Liver (tissue), 9 donors: ENCODE data around the gene BORCS5. TPM values are rescaled to one million over a fixed set of nuclear protein-coding genes. Genes with fewer than 3 reads are reported as not detected.
A peak's percentile ranks its signal among the peaks of the same experiment; 100 is the strongest.

Experiments
- DNase-seq: peaks from one replicate; pipeline ENCODE4 v3.0.0-alpha.2; 2017; ENCODE audit warnings: low spot score
- H3K27ac ChIP-seq, 2 donors: one replicate each; pipeline ENCODE4 v1.7.0; 2013; ENCODE audit warnings: inconsistent platforms in 2 of 2, low read length in 2 of 2, control low read depth in 1 of 2, low read depth in 1 of 2, mild to moderate bottlenecking in 1 of 2
- H3K27me3 ChIP-seq, 4 donors: one replicate each; pipeline versions ENCODE4 v1.6.1 to v1.7.0; 2013; ENCODE audit warnings: low read length in 3 of 4, inconsistent platforms in 1 of 4, mild to moderate bottlenecking in 1 of 4, moderate library complexity in 1 of 4; ENCODE audit not compliant: control insufficient read depth in 4 of 4, insufficient read depth in 4 of 4
- H3K36me3 ChIP-seq, 4 donors: one replicate each; pipeline versions ENCODE4 v1.6.1 to v1.7.0; 2013; ENCODE audit warnings: low read length in 3 of 4, mild to moderate bottlenecking in 3 of 4, low read depth in 1 of 4, moderate library complexity in 1 of 4; ENCODE audit not compliant: control insufficient read depth in 4 of 4, insufficient read depth in 3 of 4
- H3K4me1 ChIP-seq, 4 donors: one replicate each; pipeline versions ENCODE4 v1.6.1 to v1.7.0; 2013; ENCODE audit warnings: low read length in 3 of 4, mild to moderate bottlenecking in 3 of 4, moderate library complexity in 1 of 4; ENCODE audit not compliant: control insufficient read depth in 4 of 4, insufficient read depth in 4 of 4
- H3K4me3 ChIP-seq, 3 donors: one replicate each; pipeline versions ENCODE4 v1.6.1 to v1.7.0; 2013; ENCODE audit warnings: low read length in 3 of 3, control low read depth in 1 of 3, low read depth in 1 of 3, mild to moderate bottlenecking in 1 of 3
- H3K9ac ChIP-seq, 2 donors: one replicate each; pipeline ENCODE4 v1.7.0; 2013; ENCODE audit warnings: low read length in 2 of 2, mild to moderate bottlenecking in 2 of 2, moderate library complexity in 2 of 2, control low read depth in 1 of 2, low read depth in 1 of 2
- H3K9me3 ChIP-seq, 4 donors: one replicate each; pipeline versions ENCODE4 v1.6.1 to v1.7.0; 2013; ENCODE audit warnings: low read length in 3 of 4; ENCODE audit not compliant: control insufficient read depth in 4 of 4
- CTCF ChIP-seq: fragments of 150-350 bp; IDR thresholded peaks from 2 replicates; pipeline ENCODE4 v1.5.1; 2017; ENCODE audit warnings: improper control_type of control experiment, low read depth, low read length; ENCODE audit not compliant: missing input control
- EGR1 ChIP-seq, 2 donors: IDR thresholded peaks; 2 replicates each; pipeline ENCODE4 v1.6.1; 2016 to 2018; ENCODE audit warnings: antibody characterized with exemption in 2 of 2, low read depth in 2 of 2
- FOXA1 ChIP-seq: IDR thresholded peaks from 2 replicates; pipeline ENCODE4 v1.6.1; 2016; ENCODE audit warnings: antibody characterized with exemption
- GABPA ChIP-seq, 2 donors: IDR thresholded peaks in 1 of 2; conservative IDR thresholded peaks in 1 of 2; 2 replicates each; pipeline ENCODE4 v1.6.1; 2016; ENCODE audit warnings: antibody characterized with exemption in 2 of 2, mild to moderate bottlenecking in 1 of 2, moderate library complexity in 1 of 2
- HNF4A ChIP-seq, 2 donors: conservative IDR thresholded peaks; 2 replicates each; pipeline ENCODE4 v1.6.1; 2016; ENCODE audit warnings: antibody characterized with exemption in 2 of 2, mild to moderate bottlenecking in 2 of 2
- HNF4G ChIP-seq: IDR thresholded peaks from 2 replicates; pipeline ENCODE4 v1.6.1; 2016; ENCODE audit warnings: antibody characterized with exemption
- RXRA ChIP-seq, 2 donors: IDR thresholded peaks; 2 replicates each; pipeline ENCODE4 v1.6.1; 2017 to 2018; ENCODE audit warnings: antibody characterized with exemption in 2 of 2, mild to moderate bottlenecking in 1 of 2
- SP1 ChIP-seq: IDR thresholded peaks from 2 replicates; pipeline ENCODE4 v1.6.1; 2018; ENCODE audit warnings: antibody characterized with exemption, mild to moderate bottlenecking
- YY1 ChIP-seq: IDR thresholded peaks from 2 replicates; pipeline ENCODE4 v1.6.1; 2016; ENCODE audit warnings: antibody characterized with exemption, mild to moderate bottlenecking
- ZBTB33 ChIP-seq: IDR thresholded peaks from 2 replicates; pipeline ENCODE4 v1.6.1; 2016; ENCODE audit warnings: antibody characterized with exemption
- WGBS: extraction: QIAGEN DNeasy Blood & Tissue Kit; methylation state at CpG from one replicate; pipeline ENCODE4 v1.1.7; 2013; 5-methylcytosine and 5-hydroxymethylcytosine counted together
- polyA plus RNA-seq, 2 donors: library from polyadenylated mRNA; stranded (reverse) in 1 of 2; unstranded in 1 of 2; fragments of 200-250 nt in 1 of 2; fragments of >200 nt in 1 of 2; fragmentation: Nextera tagmentation in 1 of 2; extraction: Ambion mirVana in 1 of 2; gene quantifications; one replicate each; pipeline versions ENCODE4 v1.2.1 to v1.2.3, GENCODE V29; 2013 to 2015
- total RNA-seq, 2 donors: library from RNA; depleted of rRNA; stranded (reverse); fragments of >200 nt; gene quantifications; one replicate each; pipeline ENCODE4 v1.2.3, GENCODE V29; 2014
- TF ChIP-seq, protein P1 (sequence below): IDR thresholded peaks from 2 replicates; pipeline ENCODE4 v1.6.1; 2016; ENCODE audit warnings: antibody characterized with exemption
- TF ChIP-seq, protein P2 (sequence below): IDR thresholded peaks from 2 replicates; pipeline ENCODE4 v1.6.1; 2016; ENCODE audit warnings: antibody characterized with exemption, mild to moderate bottlenecking
- donor health status: healthy.
- donor health status: healthy.
- donor health status: healthy.
- donor health status: healthy.
- donor health status: healthy.

The BORCS5 gene
- total and polyA plus RNA-seq, 4 donors = 4.5 to 11.4 (median 8.1) TPM

DNA sequence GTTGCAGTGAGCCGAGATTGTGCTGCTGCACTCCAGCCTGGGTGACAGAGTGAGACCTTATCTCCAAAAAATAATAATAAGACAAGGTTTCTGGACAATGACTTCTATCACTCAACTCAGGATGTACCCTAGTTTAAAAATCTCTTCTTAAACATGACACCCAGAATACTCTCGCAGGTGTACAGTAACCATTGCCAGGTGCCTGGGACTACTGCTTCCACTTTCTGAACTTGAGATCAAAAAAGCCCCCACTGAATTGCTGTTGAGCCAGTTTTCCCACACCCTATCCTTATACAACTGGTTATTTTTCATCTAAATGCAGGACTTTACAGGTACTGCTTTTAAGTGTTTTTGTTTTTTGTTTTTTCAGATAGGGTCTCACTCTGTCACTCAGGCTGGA is 36.3 kb downstream of the BORCS5 start:
- H3K27ac ChIP-seq = no peak overlapping the region
- no peaks in the 10 kb centered on the region for H3K27me3 ChIP-seq
- TF ChIP-seq FOXA1 (no peak), GABPA (IDR thresholded peaks at IDR 0.05 in 1 of 2, conservative IDR thresholded peaks at IDR 0.05 in 1 of 2) (no peak), YY1 (no peak), HNF4A (conservative IDR thresholded peaks at IDR 0.05) (no peak), RXRA (IDR thresholded peaks at IDR 0.05) (no peak)
- TF ChIP-seq, protein P1, sequence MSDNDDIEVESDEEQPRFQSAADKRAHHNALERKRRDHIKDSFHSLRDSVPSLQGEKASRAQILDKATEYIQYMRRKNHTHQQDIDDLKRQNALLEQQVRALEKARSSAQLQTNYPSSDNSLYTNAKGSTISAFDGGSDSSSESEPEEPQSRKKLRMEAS = no peak
- H3K4me3 ChIP-seq = no peak overlapping the region
- H3K9me3 ChIP-seq = no peaks in the 10 kb centered on the region
- no peak for DNase-seq
- no peak overlapping the region for H3K9ac ChIP-seq
- 97% methylated on average over 2 of the region's 2 CpGs for WGBS
- no peaks in the 10 kb centered on the region for H3K36me3 ChIP-seq
- H3K4me1 ChIP-seq = peaks cover 0 to 5% (median 1%) of the 10 kb centered on the region in 4 donors

DNA sequence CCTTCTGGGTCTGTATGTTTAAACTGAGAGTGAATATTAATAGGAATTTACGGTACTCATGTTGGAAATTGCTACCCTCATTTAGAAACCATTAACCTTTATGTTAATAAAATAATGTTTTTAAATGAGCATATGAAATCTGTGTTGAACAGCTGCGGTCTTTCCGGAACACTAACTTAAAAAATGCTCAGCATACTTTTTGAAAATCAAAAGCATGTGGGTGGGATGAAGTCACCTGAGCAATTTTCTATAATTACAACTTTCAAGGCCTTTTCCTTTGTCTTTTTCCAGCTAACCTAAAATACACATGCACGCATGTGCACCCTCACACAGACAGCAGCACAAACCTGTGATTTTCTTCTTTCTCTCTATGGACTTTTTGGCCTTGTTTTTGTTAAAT is 39.8 kb downstream of the BORCS5 start:
- Histone ChIP-seq H3K9me3 (no peaks in the 10 kb centered on the region), H3K9ac (no peak overlapping the region), H3K27me3 (no peaks in the 10 kb centered on the region), H3K27ac (peak overlapping the region in 1 of 2 donors; percentile 40), H3K4me3 (no peak overlapping the region), H3K36me3 (no peaks in the 10 kb centered on the region), H3K4me1 (peaks cover 5 to 21% (median 6%) of the 10 kb centered on the region in 4 donors)
- DNase-seq = no peak
- no peak for TF ChIP-seq RXRA (IDR thresholded peaks at IDR 0.05)
- TF ChIP-seq ZBTB33 = no peak
- TF ChIP-seq SP1 = no peak
- WGBS = 97% methylated on average over 4 of the region's 4 CpGs

GRCh38 chr12:12397184-12397583 is 40.3 kb downstream of the BORCS5 start:
- no peaks in the 10 kb centered on the region for H3K36me3 ChIP-seq
- peak overlapping the region in 1 of 2 donors; percentile 40 for H3K27ac ChIP-seq
- TF ChIP-seq HNF4G (no peak), EGR1 (IDR thresholded peaks at IDR 0.05; ENCODE audit: low read depth in 2 of 2) (no peak), CTCF (no peak)
- TF ChIP-seq, protein P2, sequence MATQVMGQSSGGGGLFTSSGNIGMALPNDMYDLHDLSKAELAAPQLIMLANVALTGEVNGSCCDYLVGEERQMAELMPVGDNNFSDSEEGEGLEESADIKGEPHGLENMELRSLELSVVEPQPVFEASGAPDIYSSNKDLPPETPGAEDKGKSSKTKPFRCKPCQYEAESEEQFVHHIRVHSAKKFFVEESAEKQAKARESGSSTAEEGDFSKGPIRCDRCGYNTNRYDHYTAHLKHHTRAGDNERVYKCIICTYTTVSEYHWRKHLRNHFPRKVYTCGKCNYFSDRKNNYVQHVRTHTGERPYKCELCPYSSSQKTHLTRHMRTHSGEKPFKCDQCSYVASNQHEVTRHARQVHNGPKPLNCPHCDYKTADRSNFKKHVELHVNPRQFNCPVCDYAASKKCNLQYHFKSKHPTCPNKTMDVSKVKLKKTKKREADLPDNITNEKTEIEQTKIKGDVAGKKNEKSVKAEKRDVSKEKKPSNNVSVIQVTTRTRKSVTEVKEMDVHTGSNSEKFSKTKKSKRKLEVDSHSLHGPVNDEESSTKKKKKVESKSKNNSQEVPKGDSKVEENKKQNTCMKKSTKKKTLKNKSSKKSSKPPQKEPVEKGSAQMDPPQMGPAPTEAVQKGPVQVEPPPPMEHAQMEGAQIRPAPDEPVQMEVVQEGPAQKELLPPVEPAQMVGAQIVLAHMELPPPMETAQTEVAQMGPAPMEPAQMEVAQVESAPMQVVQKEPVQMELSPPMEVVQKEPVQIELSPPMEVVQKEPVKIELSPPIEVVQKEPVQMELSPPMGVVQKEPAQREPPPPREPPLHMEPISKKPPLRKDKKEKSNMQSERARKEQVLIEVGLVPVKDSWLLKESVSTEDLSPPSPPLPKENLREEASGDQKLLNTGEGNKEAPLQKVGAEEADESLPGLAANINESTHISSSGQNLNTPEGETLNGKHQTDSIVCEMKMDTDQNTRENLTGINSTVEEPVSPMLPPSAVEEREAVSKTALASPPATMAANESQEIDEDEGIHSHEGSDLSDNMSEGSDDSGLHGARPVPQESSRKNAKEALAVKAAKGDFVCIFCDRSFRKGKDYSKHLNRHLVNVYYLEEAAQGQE = no peak
- no peak for DNase-seq
- no peaks in the 10 kb centered on the region for H3K9me3 ChIP-seq
- H3K4me3 ChIP-seq = no peak overlapping the region
- WGBS = 92% methylated on average over 5 of the region's 5 CpGs
- no peaks in the 10 kb centered on the region for H3K27me3 ChIP-seq
- H3K4me1 ChIP-seq = peaks cover 5 to 21% (median 6%) of the 10 kb centered on the region in 4 donors
- H3K9ac ChIP-seq = no peak overlapping the region
